Measurements from ENCODE around the gene CHRNA9.

CHRNA9 gene

GRCh38 chr4:40317916-40318658 is 17.0 kb upstream of the CHRNA9 start:
- TF ChIP-seq POLR2A (IDR thresholded peaks at IDR 0.05; ENCODE audit: low read length) (no peak), GATA1 (IDR thresholded peaks at IDR 0.05; ENCODE audit: low read depth, low read length) (no peak)
- no peak for DNase-seq

- TF ChIP-seq GATA1 (IDR thresholded peaks at IDR 0.05; ENCODE audit: low read depth, low read length) = no peak
- TF ChIP-seq POLR2A (IDR thresholded peaks at IDR 0.05; ENCODE audit: low read length) = no peak
- DNase-seq = no peak
Measured at GRCh38 chr4:40321574-40322275, 13.4 kb upstream of the CHRNA9 start.

DNA sequence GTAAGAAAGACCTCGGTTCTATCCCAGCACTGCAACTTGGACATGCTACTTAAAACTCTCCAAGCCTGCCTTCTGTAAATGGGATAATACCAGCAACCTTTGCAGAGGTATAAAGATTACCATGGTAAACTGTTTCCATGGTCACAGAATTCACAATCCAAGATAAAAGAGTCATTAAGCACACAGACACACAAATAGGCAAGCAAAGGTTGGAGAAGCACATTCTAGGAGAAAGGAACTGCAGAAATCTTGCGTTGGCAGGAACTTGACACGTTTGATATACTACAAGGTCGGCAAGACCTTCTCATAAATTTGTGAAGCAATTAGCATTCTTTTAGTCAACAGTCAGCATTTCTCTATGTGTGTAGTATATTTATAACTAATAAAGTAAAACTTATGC is 12.3 kb upstream of the CHRNA9 start:
- no peak for TF ChIP-seq POLR2A (IDR thresholded peaks at IDR 0.05; ENCODE audit: low read length)
- TF ChIP-seq GATA1 (IDR thresholded peaks at IDR 0.05; ENCODE audit: low read depth, low read length) = no peak
- no peak for DNase-seq

DNA sequence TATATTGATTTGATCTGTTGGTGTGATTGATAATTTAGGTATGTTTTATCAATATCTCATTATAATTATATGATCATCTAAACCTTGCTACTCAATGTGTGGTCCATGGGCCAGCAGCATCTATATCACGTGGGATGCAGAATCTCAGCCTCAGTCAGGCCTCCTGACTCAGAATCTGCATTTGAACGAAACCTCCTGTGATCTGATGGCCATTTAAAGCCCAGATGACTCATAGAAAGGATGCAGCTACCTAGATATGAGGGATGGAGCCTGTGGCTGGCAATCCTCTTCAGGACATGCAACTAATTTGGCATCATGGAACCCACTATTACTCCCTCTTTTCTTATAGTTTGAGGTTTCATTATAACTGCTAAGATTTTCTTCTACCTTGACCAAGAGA is 11.3 kb upstream of the CHRNA9 start:
- no peak for TF ChIP-seq GATA1 (IDR thresholded peaks at IDR 0.05; ENCODE audit: low read depth, low read length)
- TF ChIP-seq POLR2A (IDR thresholded peaks at IDR 0.05; ENCODE audit: low read length) = no peak
- DNase-seq = no peak

GRCh38 chr4:40325406-40326019 is 9.6 kb upstream of the CHRNA9 start:
- peak; percentile 66 to 67 for DNase-seq

DNA sequence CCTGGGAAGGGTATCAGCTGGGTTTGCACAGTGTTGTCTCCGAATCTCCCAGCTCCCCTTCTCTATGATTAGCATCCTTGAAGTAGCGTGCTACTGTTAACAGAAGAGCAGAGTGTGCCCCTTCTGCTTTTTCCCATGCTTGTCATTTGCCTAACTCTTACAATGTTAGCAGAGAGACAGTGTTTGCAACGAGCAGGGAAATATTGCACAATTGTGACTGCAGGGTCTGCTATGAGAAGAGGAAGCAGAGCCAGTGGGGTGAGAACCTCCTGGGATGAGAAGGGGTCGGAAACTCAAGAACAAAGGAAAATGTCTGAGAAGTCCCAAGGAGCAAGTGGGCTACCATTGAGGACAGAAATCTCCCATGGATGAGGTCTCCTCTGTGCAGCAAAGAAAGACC is 7.8 kb upstream of the CHRNA9 start:
- no peak for DNase-seq
- TF ChIP-seq GATA1 (IDR thresholded peaks at IDR 0.05; ENCODE audit: low read depth, low read length) = no peak
- no peak for TF ChIP-seq POLR2A (IDR thresholded peaks at IDR 0.05; ENCODE audit: low read length)

More at GRCh38 chr4:40325406-40326019, 9.6 kb upstream of the CHRNA9 start:
- TF ChIP-seq POLR2A (IDR thresholded peaks at IDR 0.05; ENCODE audit: low read length) = no peak
- TF ChIP-seq GATA1 (IDR thresholded peaks at IDR 0.05; ENCODE audit: low read depth, low read length) = no peak

GRCh38 chr4:40328383-40328782 is 6.8 kb upstream of the CHRNA9 start:
- no peak for DNase-seq
- TF ChIP-seq POLR2A (IDR thresholded peaks at IDR 0.05; ENCODE audit: low read length) (no peak), GATA1 (IDR thresholded peaks at IDR 0.05; ENCODE audit: low read depth, low read length) (no peak)

DNA sequence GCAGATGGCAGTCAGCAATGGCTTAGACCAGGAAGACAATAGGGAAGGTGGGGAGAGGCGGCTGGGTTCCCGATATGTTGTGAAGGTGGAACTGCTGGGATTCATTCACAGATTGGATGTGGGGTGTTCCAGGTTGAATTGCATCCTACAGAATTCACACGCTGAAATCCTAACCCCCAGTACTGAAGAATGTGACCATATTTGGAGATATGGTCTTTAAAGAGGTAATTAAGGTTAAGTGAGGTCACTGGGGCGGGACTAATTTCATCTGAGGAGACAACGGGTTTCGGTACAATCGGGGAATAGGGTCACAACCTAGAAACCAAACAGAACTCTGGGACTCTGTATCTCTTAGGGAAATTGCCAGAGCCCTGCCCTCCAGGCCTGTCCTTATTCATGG is 5.3 kb upstream of the CHRNA9 start:
- no peak for DNase-seq
- no peak for TF ChIP-seq POLR2A (IDR thresholded peaks at IDR 0.05; ENCODE audit: low read length)

DNA sequence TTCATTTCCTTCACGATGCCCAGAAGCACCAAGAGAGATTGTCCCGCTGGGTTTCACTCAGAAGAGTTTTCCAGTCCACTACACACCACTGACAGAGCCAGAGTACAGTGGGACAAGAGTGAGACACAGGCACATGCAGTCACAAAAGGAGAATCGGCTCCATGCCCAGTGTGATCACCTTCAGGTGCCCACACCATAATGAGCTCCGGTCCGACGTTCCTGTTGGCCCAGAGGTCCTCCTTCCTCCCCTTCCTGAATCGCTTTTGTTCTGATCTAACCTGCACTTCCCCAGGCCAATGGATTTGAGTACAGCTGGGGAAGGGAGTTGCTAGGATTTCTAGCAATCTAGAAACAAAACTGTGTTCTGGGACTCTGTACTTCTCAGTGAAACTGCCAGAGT is 4.6 kb upstream of the CHRNA9 start:
- DNase-seq = no peak
- TF ChIP-seq POLR2A (IDR thresholded peaks at IDR 0.05; ENCODE audit: low read length) (no peak), GATA1 (IDR thresholded peaks at IDR 0.05; ENCODE audit: low read depth, low read length) (no peak)

- TF ChIP-seq POLR2A (IDR thresholded peaks at IDR 0.05; ENCODE audit: low read length) (no peak), GATA1 (IDR thresholded peaks at IDR 0.05; ENCODE audit: low read depth, low read length) (no peak)
- DNase-seq = no peak
Measured at GRCh38 chr4:40331101-40331745, 3.9 kb upstream of the CHRNA9 start.

DNA sequence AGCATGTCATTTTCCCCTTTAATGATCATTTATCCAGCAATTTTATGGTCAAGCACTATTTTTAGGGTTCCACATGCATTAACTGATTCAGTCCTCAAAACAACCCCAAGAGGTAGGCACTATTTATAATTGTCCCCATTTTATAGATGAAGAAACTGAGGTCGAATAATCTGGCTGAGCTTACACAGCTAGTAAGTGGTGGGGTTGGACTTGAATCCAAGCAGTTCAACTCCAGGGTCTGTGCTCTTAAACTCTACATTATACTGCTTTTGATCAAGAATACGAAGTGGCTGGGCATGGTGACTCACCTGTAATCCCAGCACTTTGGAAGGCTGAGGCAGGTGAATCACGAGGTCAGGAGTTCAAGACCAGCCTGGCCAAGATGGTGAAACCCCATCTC is 3.2 kb upstream of the CHRNA9 start:
- TF ChIP-seq POLR2A (IDR thresholded peaks at IDR 0.05; ENCODE audit: low read length) = no peak
- no peak for DNase-seq

DNA sequence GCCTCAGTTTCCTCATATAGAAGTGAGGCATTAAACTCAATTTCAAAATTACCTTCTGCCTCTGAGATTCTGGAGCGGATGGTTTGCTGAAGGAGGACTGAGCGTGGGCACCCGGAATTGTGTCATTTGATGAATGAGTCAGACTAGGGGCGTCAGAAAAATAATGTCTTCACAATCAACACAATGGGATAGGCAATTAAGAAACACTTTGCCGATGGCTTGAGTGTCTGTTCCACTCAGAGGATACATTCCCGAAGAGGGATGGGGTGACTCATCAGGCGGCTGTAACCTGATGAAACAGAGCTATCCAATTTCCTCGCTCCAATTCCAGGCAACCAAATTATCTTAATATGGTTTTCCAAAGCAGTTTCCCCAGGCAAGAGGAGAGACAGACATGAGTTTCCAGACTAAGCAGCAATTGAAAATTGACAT is 1.2 kb upstream of the CHRNA9 start:
- TF ChIP-seq GATA1 (IDR thresholded peaks at IDR 0.05; ENCODE audit: low read depth, low read length) = no peak
- no peak for TF ChIP-seq POLR2A (IDR thresholded peaks at IDR 0.05; ENCODE audit: low read length)
- no peak for DNase-seq

DNA sequence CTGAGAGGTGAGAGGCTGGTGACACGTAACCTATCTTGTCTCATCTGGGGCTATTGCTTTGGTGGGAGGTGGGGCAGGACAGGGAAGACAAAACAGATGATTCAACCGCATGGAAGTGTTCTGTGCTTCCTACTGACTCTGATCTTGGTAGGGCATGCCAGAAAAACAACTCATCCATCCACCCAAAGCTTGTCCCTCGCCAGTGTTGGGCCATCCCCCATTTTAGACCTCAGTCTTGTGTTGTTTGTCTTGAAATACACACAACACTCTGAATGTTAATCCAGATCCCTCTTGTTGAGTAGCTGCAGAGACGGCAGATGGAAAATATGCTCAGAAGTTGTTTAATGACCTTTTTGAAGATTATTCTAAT is 377 bp downstream of the CHRNA9 start:
- TF ChIP-seq POLR2A (IDR thresholded peaks at IDR 0.05; ENCODE audit: low read length) (no peak), GATA1 (IDR thresholded peaks at IDR 0.05; ENCODE audit: low read depth, low read length) (no peak)
- DNase-seq = no peak

GRCh38 chr4:40337051-40337450 is 1.9 kb downstream of the CHRNA9 start:
- TF ChIP-seq GATA1 (IDR thresholded peaks at IDR 0.05; ENCODE audit: low read depth, low read length) = no peak
- no peak for TF ChIP-seq POLR2A (IDR thresholded peaks at IDR 0.05; ENCODE audit: low read length)

More at GRCh38 chr4:40337051-40337450, 1.9 kb downstream of the CHRNA9 start:
- no peak for DNase-seq
